Heart left ventricle (tissue), 13 donors: ENCODE data around the gene OMD.

ENCODE experiments used
- CTCF ChIP-seq, 12 donors: fragments of 200-600 bp; sonication (generic) in 4 of 12; IDR thresholded peaks; one replicate each; pipeline versions ENCODE4 v1.5.0 to v1.8.0; 2018 to 2022; ENCODE audit warnings: antibody characterized with exemption in 12 of 12, mild to moderate bottlenecking in 5 of 12
- POLR2A ChIP-seq, 2 donors: fragments of 450-650 bp; IDR thresholded peaks; one replicate each; pipeline ENCODE4 v1.6.1; 2017; ENCODE audit warnings: antibody characterized with exemption in 2 of 2, mild to moderate bottlenecking in 2 of 2, moderate library complexity in 2 of 2
- donor health status: ischemic (EF 13 %, LVEDD 7.1; RV severe dilation, severe dysfunction).
- donor health status: DM: no; HTN: yes; CAD: no.
- donor health status: DM: no; HTN: no; CAD: no.
- donor health status: ischemic (EF 25% LVEDD 6.9; RV normal size, moderate dysfunction).
- donor health status: ischemic (EF 25% LVEDD 5.7; RV mildly dilated, moderate dysfunction).
- donor health status: ischemic (EF 35%, LVEDD 5.7; RV mildly dilated, moderate dysfunction).
- donor health status: nonischemic (EF 11% LVEDD 7.7; RV severe dilation, severe dysfunction).
- donor health status: DM: yes; HTN: yes; CAD: no.
- donor health status: PGD.
- donor health status: ischemic (EF 29% LVEDD 5.4; RV normal size, mild dysfunction).
- donor health status: nonischemic (EF 23%, LVEDD 6.1; RV moderate dilation, normal function).

- TF ChIP-seq CTCF (IDR thresholded peaks at IDR 0.05) (no peak), POLR2A (IDR thresholded peaks at IDR 0.05) (no peak)
Observed at GRCh38 chr9:92446536-92446935, 22.3 kb upstream of the OMD start.
